ENCODE data around the gene LACTB.

LACTB gene

DNA sequence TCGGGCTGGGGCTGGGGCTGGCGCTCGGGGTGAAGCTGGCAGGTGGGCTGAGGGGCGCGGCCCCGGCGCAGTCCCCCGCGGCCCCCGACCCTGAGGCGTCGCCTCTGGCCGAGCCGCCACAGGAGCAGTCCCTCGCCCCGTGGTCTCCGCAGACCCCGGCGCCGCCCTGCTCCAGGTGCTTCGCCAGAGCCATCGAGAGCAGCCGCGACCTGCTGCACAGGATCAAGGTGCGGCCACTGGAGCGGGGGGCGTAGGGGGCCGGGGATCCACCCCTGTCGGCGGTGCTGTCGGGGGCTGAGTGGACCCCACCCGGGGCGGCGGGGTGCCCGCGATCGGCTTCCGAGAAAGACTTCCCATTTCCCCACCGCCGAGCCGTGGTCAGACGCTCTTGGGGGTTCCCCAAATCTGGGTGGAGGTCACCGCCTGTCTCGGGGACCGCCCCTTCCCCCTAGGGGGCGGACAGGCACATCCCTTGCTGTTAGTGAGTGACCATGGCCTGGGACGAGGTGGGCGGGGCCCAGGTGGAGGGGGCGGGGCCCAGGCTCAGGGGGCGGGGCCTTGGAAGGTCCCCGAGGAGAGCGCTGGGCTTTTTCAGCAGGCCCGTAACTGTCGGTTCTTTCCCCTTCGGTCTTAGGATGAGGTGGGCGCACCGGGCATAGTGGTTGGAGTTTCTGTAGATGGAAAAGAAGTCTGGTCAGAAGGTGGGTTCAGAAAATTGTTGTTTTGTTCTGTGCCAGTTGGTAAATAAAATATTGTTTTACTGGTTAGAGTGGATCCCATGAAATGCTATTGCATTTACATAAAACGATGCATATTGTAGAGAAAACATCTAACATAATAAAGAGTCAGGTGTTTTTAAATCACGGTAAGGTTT is 578 bp downstream of the LACTB start:
- Histone ChIP-seq H3K9me2 (replicated peaks; ENCODE audit: insufficient read depth, low read length) (no peaks in the 10 kb centered on the region), H3K9ac (ENCODE audit: low read length) (peak overlapping the region; percentile 62), H3K79me2 (ENCODE audit: insufficient read depth, low read length) (no peaks in the 10 kb centered on the region), H3K9me3 (ENCODE audit: insufficient read depth, low read length) (peaks cover 12% of the 10 kb centered on the region; the same call in 1 of the 2 replicates), H3K36me3 (ENCODE audit: low read length) (no peaks in the 10 kb centered on the region; the same call in 1 of the 2 replicates), H3K27me3 (ENCODE audit: low read length) (no peaks in the 10 kb centered on the region), H3K4me2 (ENCODE audit: low read depth, low read length, poor library complexity, severe bottlenecking) (peak overlapping the region; percentile 81), H4K20me1 (ENCODE audit: low read depth, low read length) (no peaks in the 10 kb centered on the region), H3K4me3 (ENCODE audit: insufficient read depth, low read length, poor library complexity, severe bottlenecking) (peak overlapping the region; percentile 80), H3K27ac (ENCODE audit: low read depth, low read length) (no peak overlapping the region), H3F3A (ENCODE audit: insufficient read depth) (peaks cover 9% of the 10 kb centered on the region), H2AFZ (ENCODE audit: low read depth, low read length, severe bottlenecking) (peak overlapping the region; percentile 100)
- TF ChIP-seq, protein P1, sequence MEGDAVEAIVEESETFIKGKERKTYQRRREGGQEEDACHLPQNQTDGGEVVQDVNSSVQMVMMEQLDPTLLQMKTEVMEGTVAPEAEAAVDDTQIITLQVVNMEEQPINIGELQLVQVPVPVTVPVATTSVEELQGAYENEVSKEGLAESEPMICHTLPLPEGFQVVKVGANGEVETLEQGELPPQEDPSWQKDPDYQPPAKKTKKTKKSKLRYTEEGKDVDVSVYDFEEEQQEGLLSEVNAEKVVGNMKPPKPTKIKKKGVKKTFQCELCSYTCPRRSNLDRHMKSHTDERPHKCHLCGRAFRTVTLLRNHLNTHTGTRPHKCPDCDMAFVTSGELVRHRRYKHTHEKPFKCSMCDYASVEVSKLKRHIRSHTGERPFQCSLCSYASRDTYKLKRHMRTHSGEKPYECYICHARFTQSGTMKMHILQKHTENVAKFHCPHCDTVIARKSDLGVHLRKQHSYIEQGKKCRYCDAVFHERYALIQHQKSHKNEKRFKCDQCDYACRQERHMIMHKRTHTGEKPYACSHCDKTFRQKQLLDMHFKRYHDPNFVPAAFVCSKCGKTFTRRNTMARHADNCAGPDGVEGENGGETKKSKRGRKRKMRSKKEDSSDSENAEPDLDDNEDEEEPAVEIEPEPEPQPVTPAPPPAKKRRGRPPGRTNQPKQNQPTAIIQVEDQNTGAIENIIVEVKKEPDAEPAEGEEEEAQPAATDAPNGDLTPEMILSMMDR (IDR thresholded peaks at IDR 0.05; ENCODE audit: insufficient read depth, low read length, poor library complexity, severe bottlenecking): no peak

DNA sequence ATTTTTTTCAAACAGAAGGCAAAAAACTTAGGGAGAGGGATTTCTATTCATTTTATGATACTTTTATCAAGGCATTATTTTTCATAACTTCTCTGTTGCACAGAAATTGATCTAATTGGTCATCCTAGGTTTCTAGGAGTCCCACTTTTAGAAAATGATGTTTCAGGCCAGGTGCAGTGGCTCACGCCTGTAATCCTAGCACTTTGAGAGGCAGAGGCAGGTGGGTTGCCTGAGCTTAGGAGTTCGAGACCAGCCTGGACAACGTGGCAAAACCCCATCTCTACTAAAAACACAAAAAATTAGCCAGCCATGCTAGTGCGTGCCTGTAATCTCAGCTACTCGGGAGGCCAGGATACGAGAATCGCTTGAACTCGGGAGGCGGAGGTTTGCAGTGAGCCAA is 2.8 kb downstream of the LACTB start:
- peaks cover 9% of the 10 kb centered on the region for H3F3A ChIP-seq (ENCODE audit: insufficient read depth)
- no peaks in the 10 kb centered on the region for H3K9me2 ChIP-seq (replicated peaks; ENCODE audit: insufficient read depth, low read length)
- H4K20me1 ChIP-seq (ENCODE audit: low read depth, low read length): no peaks in the 10 kb centered on the region
- H3K9me3 ChIP-seq (ENCODE audit: insufficient read depth, low read length): peaks cover 10% of the 10 kb centered on the region; the same call in 1 of the 2 replicates
- no peaks in the 10 kb centered on the region for H3K79me2 ChIP-seq (ENCODE audit: insufficient read depth, low read length)
- H2AFZ ChIP-seq (ENCODE audit: low read depth, low read length, severe bottlenecking): no peak overlapping the region
- H3K4me3 ChIP-seq (ENCODE audit: insufficient read depth, low read length, poor library complexity, severe bottlenecking): no peak overlapping the region
- H3K27ac ChIP-seq (ENCODE audit: low read depth, low read length): no peak overlapping the region
- no peak overlapping the region for H3K9ac ChIP-seq (ENCODE audit: low read length)
- H3K27me3 ChIP-seq (ENCODE audit: low read length): no peaks in the 10 kb centered on the region
- H3K4me2 ChIP-seq (ENCODE audit: low read depth, low read length, poor library complexity, severe bottlenecking): no peak overlapping the region
- H3K36me3 ChIP-seq (ENCODE audit: low read length): no peaks in the 10 kb centered on the region; the same call in none of the 2 replicates
- TF ChIP-seq, protein P1 (IDR thresholded peaks at IDR 0.05; ENCODE audit: insufficient read depth, low read length, poor library complexity, severe bottlenecking): no peak
- TF ChIP-seq EZH2phosphoT487 (conservative IDR thresholded peaks at IDR 0.05; ENCODE audit: low read length): no peak

DNA sequence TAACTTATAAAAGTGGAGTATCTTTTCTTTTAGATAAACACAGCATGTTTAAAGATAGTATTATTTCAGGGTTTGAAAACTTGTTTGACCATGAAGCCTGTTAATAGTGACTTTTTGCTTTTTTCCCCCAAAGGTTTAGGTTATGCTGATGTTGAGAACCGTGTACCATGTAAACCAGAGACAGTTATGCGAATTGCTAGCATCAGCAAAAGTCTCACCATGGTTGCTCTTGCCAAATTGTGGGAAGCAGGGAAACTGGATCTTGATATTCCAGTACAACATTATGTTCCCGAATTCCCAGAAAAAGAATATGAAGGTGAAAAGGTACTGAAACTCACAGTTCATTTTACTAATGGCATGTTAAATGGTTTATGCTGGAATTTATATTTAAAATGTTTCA is 5.1 kb downstream of the LACTB start:
- H3F3A ChIP-seq (ENCODE audit: insufficient read depth): no peaks in the 10 kb centered on the region
- no peak overlapping the region for H2AFZ ChIP-seq (ENCODE audit: low read depth, low read length, severe bottlenecking)
- H3K27ac ChIP-seq (ENCODE audit: low read depth, low read length): no peak overlapping the region
- H3K4me3 ChIP-seq (ENCODE audit: insufficient read depth, low read length, poor library complexity, severe bottlenecking): no peak overlapping the region
- no peak overlapping the region for H3K4me2 ChIP-seq (ENCODE audit: low read depth, low read length, poor library complexity, severe bottlenecking)
- no peaks in the 10 kb centered on the region for H3K27me3 ChIP-seq (ENCODE audit: low read length)
- no peaks in the 10 kb centered on the region for H3K9me2 ChIP-seq (replicated peaks; ENCODE audit: insufficient read depth, low read length)
- H3K9ac ChIP-seq (ENCODE audit: low read length): no peak overlapping the region
- no peak for TF ChIP-seq EZH2phosphoT487 (conservative IDR thresholded peaks at IDR 0.05; ENCODE audit: low read length)
- TF ChIP-seq, protein P1 (IDR thresholded peaks at IDR 0.05; ENCODE audit: insufficient read depth, low read length, poor library complexity, severe bottlenecking): no peak
- no peaks in the 10 kb centered on the region for H3K79me2 ChIP-seq (ENCODE audit: insufficient read depth, low read length)
- no peaks in the 10 kb centered on the region; the same call in 1 of the 2 replicates for H3K36me3 ChIP-seq (ENCODE audit: low read length)
- H4K20me1 ChIP-seq (ENCODE audit: low read depth, low read length): no peaks in the 10 kb centered on the region
- H3K9me3 ChIP-seq (ENCODE audit: insufficient read depth, low read length): no peaks in the 10 kb centered on the region

All from SU-DHL-6 (cell line).